Kidney capillary endothelial cell (primary cell): ENCODE results near the gene CTXN3.
A peak's percentile ranks its signal among the peaks of the same experiment; 100 is the strongest.
"Not testable (repeated sequence)": the region's sequence is repeated elsewhere in the genome, so short reads cannot be mapped to it uniquely, and the experiment has no call there.

Experiments
- DNase-seq: peaks from one replicate; pipeline ENCODE4 v3.0.0-alpha.2; 2018; ENCODE audit warnings: low spot score

Gene CTXN3

GRCh38 chr5:127652952-127653611, 4.2 kb downstream of the CTXN3 start:
- DNase-seq = no peak

GRCh38 chr5:127656825-127657224, 7.9 kb downstream of the CTXN3 start:
- no peak for DNase-seq

DNA sequence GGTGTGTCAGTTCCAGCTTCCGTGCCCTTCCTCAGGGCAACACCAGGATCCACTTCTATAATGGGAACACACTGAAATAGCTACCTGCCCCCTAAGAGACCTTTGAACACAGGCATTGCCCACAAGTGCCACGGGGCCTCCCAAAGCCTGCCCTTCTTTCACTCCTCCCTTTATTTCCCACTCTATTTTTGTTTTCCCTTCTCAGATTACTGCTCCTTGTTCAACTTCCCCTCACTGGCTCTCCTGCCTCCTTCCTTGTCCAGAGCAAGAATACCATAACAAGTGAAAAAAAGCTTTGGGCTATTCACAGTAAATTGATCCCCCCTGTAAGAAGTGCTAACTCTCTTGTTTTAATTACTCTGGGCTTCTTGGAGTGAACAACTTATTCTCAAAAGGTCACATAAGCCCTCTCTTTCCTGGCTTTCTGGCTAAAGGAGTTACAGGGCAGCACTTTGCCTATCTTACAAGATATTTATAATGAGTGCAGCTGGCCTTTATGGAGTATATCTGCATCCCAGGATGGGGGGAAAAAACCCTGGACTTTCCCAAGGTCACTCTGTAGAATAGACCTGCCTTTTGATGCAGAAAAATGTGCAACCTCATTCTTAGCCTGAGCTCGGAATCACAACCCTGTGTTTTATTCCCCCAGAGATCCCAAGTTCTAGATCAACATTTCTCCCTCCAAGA, 11.3 kb downstream of the CTXN3 start:
- no peak for DNase-seq

DNA sequence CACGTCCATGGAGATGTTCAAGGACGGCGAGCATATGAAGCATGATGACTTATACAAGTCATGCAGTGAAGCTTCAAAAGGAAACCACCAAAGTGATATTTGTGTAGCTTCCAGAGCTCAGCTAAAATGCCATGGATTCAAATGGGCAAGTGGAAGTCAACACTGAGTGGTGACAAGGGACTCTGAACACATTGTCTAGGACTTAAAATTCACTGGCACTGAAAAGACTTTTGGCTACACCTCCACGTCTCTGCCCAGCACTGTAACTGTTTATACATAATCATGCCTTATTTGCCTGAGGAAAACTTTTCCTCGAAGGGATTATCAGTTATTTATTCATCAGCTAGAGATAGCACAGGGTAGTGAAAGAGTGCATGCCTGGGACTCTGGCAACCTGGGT, 15.2 kb downstream of the CTXN3 start:
- DNase-seq = no peak

GRCh38 chr5:127665641-127666040, 16.8 kb downstream of the CTXN3 start:
- no peak for DNase-seq

- DNase-seq = no peak
Observed at GRCh38 chr5:127666043-127666716, 17.3 kb downstream of the CTXN3 start.

DNA sequence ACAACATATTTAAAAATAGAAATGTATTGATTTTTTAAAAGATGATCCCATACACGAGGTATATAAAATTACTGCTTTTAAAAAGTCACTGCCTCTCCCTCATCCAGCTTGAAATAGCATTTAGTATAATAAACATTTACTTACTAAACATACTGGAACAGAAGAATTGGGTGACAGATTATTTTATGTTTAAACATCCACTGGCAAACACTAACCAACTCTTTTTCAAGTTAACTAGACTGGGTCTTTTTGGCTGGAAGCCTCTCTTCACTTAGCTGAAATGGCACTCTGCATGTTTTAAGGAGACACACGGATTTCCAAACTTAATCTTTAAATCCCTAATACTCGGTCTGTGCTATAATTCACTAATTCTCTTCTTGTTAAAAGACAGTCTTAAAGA, 19.0 kb downstream of the CTXN3 start:
- DNase-seq = no peak

- no peak for DNase-seq
Observed at GRCh38 chr5:127671218-127671617, 22.3 kb downstream of the CTXN3 start.

DNA sequence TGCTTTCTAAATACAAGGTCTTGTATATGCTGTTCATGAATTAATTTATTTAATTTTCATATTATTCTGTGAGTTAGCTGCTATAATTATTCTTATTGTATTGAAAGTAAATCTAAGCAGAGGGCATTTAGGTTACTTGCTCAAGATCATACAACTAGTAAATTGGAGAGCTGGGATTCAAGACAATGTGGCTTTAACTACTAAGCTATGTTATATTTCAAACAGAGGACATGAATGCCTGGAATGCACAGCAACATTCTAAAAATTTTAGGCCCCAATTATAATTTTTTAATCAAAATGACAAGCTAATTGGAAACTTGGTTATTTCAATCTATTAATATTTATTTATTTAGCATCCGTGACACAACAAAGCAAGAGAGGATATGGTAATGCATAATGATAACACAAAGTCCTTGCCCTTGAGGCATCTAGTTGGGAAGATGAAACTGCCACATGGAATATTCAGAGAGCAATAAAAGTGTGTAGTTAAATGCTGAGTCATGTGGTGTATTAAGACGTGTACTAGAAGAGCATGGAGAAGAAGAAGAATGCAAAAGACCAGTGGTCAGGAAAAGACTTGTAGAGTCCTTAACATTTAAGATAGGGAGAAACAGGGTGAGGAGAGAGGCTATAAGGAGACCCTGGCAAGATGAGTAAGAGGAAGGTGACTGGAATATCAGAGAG, 24.4 kb downstream of the CTXN3 start:
- DNase-seq = no peak

GRCh38 chr5:127676951-127677350, 28.1 kb downstream of the CTXN3 start:
- DNase-seq = not testable (repeated sequence)

DNA sequence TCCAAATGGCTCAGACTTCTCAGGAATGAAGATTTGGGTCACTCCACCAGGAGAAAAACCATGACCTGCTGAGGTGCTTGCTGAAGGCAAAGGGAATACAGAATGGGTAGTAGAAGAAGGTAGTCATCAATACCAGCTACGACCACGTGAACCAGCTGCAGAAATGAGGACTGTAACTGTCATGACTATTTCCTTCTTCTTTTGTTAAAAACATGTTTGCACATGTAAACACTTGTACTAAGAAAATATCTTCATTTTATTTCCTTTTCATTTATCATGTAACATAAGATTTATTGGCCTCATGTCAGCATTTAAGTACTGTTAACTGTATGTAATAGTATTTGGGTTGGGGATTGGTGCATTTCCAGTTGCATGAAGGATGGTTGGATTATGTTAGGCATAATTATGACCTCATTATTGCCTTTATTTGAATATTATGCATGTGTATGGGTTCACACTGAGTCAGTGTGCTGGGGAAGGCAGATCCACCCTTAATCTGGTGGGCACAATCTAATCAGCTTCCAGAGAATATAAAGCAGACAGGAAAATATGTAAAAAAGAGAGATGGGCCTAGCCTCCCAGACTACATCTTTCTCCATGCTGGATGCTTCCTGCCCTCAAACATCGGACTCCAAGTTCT, 30.9 kb downstream of the CTXN3 start:
- not testable (repeated sequence) for DNase-seq

GRCh38 chr5:127680595-127680994, 31.7 kb downstream of the CTXN3 start:
- DNase-seq = no peak

DNA sequence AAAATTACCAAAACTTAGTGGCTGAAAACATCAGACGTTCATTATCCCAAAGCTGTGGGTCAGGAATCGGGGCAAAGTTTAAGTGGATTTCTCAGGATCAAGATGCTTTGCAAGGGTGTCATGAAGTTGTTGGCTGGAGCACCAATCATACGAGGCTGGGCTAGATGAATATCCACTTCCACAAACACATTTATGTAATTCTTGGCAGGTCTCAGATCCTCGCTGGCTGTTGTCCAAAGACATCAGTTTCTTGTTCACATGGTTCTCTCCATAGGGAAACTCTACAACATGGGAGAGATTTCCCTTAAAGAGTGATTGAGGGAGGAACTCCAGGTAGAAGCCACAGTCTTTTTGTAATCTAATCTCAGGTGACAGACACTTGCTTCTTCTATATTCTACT, 34.1 kb downstream of the CTXN3 start:
- no peak for DNase-seq

DNA sequence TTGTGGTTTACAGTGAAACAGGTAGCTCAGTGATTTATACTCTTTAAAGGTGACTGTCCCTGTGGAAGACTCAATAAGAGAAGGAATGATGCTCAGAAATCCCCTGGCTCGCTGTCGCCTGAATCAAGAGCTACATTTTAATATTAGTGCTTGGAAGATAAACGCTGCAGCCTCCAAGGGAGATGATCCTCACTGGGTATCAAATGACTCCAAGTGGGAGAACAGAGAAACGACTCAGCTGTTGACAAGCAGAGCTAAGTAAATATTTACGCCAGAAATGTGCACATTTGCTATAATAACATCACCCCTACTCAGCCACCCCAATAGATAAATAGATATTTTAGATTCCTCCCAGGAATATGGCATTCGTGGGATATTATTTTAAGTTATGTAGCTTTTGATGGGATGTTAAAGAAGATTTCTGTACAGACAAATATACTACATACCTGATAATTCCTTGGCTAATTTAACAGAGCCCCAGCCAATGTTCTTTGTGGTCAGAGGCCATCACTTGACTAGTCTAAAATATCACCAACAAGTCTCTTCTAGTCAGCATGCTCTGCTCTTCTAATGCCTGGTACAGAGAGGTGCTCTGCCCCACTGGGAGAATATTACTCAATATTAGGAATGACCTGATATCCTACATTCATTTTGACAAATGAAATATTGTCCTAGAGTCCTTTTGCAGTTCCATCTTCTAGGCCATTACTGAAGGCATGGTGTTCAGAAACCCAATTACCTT, 36.0 kb downstream of the CTXN3 start:
- no peak for DNase-seq

- no peak for DNase-seq
Observed at GRCh38 chr5:127685662-127686061, 36.8 kb downstream of the CTXN3 start.

- peak; percentile 42 for DNase-seq
Observed at GRCh38 chr5:127686424-127686823, 37.5 kb downstream of the CTXN3 start.

DNA sequence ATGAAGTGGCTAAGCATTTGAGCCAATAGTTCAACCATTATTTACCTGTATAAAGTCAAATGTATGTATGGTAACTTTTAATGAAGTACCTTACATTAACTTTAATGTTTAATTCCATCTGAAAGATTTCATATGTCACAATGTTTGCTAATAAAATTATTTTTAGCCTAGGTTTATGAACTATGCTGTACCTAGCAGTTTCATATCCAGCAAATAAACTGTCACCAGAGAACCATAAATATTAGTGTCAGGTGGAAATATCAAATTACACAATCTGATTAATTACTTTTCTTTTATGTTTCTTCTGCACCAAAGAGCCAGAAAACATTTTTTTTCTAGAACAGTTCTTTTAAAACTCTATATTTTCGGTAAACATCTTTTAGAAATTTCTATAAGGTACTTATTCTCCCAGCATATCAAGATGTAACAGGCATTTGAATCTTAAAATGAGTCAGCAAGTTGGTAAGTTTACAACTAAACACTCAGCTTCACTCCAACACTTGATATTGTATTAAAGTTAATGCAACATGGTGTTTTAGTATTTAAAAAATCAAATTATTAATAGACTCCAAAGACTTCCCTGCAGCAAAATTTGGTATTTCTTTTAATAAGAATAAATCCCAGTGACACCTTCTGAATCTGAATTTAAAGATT, 45.8 kb downstream of the CTXN3 start:
- no peak for DNase-seq

GRCh38 chr5:127695346-127695745, 46.5 kb downstream of the CTXN3 start:
- no peak for DNase-seq

GRCh38 chr5:127696683-127697082, 47.8 kb downstream of the CTXN3 start:
- no peak for DNase-seq

DNA sequence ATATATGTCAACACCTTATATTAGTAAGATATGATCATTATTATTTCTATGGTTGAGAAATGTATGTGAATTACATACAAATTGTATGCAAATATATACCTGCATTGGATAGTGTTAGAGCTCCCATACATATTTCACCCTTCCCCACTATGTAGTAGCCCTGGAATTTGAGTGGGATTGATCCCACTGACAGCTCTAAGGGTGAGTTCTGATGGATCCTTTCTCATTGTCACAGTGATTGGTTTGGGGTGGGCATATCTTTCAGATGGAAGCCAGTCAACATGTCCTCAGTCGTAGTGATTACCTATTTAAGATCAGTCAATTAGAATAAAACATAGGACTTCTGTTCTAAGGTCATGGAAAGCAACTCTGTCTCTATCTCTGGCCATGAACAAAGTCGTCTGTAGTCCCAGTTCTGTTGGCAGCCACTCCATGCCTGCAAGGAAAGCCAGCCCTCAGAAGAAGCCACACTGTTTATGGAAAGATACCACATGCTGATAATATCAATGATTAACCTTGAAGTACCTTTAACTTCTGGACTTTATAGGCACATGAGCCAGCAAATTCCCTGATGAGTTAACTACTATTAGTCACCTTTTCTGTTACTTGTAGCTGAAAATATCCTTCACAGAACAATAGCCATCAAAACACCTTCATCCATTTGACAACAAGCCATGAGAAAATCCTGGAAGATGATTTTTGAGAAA, 49.2 kb downstream of the CTXN3 start:
- DNase-seq = peak; percentile 42
